HG02642 (cell line): ENCODE measurements around the gene BTBD2.
"Not testable (repeated sequence)": the region's sequence is repeated elsewhere in the genome, so short reads cannot be mapped to it uniquely, and the experiment has no call there.

ENCODE experiments used
- ATAC-seq: cut with Tn5 transposase; IDR thresholded peaks from one replicate; pipeline ENCODE4 v1.9.1; 2021; ENCODE audit warnings: mild to moderate bottlenecking; ENCODE audit not compliant: unreplicated experiment, poor library complexity

Gene BTBD2

GRCh38 chr19:2040647-2041432 is 25.3 kb upstream of the BTBD2 start:
- no peak for ATAC-seq

GRCh38 chr19:2039959-2040646 is 24.6 kb upstream of the BTBD2 start:
- ATAC-seq: no peak

- no peak for ATAC-seq
Measured at GRCh38 chr19:2039089-2039958, 23.8 kb upstream of the BTBD2 start.

- ATAC-seq: no peak
Measured at GRCh38 chr19:2038284-2039088, 23.0 kb upstream of the BTBD2 start.

- ATAC-seq: no peak
Measured at GRCh38 chr19:2037651-2038255, 22.2 kb upstream of the BTBD2 start.

GRCh38 chr19:2036424-2036823 is 20.9 kb upstream of the BTBD2 start:
- ATAC-seq: no peak

GRCh38 chr19:2035590-2035991 is 20.1 kb upstream of the BTBD2 start:
- ATAC-seq: no peak

- ATAC-seq: no peak
Measured at GRCh38 chr19:2034729-2035589, 19.4 kb upstream of the BTBD2 start.

GRCh38 chr19:2034253-2034652 is 18.7 kb upstream of the BTBD2 start:
- ATAC-seq: not testable (repeated sequence)

GRCh38 chr19:2033825-2034159 is 18.3 kb upstream of the BTBD2 start:
- no peak for ATAC-seq

- no peak for ATAC-seq
Measured at GRCh38 chr19:2033115-2033824, 17.8 kb upstream of the BTBD2 start.

GRCh38 chr19:2032296-2032941 is 16.9 kb upstream of the BTBD2 start:
- ATAC-seq: no peak

- ATAC-seq: no peak
Measured at GRCh38 chr19:2027361-2027760, 11.8 kb upstream of the BTBD2 start.

- ATAC-seq: no peak
Measured at GRCh38 chr19:2026770-2027169, 11.3 kb upstream of the BTBD2 start.

- no peak for ATAC-seq
Measured at GRCh38 chr19:2022289-2022688, 6.8 kb upstream of the BTBD2 start.

GRCh38 chr19:2021453-2022140 is 6.1 kb upstream of the BTBD2 start:
- no peak for ATAC-seq

GRCh38 chr19:2018752-2019151 is 3.2 kb upstream of the BTBD2 start:
- no peak for ATAC-seq
